ENCODE data around the gene NF2.

NF2 gene

DNA sequence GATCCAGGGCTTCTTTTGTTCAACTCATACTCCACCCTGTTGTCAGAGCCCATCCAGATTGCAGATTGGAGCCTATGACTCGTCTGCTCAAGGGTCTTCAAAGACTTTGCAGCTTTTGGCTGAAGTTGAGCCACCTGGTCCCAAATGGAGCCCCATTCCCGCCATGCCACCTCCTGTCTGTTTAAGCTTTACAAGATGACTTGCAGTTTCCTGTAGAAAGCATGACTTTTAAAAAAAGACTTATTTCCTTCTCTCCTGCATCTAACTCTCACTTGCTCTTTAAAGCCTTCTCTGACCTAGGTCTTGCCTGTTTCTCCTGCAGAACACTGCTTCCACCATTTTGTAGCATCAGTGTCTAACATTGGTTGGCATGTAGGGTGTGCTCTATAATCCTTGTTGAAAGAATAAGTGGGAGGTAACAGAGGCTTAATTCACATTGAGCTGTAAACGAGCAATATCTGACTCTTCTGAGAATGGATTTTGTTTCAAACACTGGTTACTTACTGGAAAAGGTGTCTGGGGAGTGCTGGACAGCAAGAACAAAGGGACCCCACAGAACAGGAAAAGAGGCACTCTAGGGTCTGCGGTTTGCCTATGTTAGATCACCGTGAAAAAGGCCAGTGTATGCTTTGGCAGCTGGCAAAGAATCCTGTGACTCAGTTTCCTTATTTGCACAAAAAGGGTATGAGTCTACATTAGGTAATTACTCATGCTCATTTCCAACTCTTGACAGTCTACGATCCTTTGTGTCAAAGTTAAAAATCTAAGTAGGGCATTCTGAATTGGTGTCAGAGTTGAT, 30.3 kb downstream of the NF2 start:
- DNase-seq, result no peak

DNA sequence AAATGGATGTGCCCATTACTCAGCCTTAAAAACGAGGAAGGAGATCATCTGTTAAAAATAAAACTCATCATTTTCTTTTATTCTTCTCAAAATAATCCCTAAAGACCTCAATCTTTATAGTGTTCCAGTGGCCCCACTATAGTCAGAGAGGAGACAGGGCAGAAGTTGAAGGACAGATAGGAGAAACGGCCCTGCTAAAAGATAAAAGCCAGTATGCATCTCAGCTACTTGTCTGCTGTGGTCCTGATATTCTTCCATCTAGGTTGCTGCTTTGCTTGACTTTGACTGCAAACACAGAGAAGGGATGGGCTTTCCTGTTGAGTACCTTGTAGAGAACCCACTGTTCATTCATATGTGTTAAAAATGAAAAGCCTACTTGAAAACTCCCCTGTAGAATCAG, 31.4 kb downstream of the NF2 start:
- DNase-seq, result no peak

DNA sequence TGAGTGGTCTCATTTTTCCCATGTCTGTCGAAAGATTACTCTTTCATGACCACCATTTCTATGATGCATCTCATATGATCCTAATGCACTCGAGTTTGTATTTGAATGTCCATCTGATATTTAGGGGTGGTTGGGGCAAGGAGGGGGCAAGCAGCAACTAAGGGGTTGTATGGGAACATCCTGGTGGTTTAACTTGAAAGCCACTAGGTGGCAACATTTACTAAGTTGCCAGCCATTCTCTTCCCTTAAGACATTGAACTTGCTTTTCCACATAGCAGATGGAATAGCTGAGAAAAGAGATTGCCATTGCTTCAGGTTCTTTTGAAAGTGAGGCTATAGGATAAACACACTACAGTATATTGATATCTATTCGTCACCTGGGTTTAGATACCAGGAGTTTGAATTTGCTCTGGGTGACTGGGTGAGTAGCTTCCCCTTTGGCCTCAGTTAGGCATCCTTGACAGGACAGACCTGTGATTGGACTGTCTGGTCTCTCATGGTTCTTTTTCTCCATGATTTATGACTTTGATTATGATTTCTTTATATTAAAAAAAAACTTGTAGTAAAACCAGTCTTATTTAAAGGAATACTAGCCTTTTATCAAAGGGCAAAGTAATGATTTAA, 32.4 kb downstream of the NF2 start:
- DNase-seq, result peak; percentile 5

DNA sequence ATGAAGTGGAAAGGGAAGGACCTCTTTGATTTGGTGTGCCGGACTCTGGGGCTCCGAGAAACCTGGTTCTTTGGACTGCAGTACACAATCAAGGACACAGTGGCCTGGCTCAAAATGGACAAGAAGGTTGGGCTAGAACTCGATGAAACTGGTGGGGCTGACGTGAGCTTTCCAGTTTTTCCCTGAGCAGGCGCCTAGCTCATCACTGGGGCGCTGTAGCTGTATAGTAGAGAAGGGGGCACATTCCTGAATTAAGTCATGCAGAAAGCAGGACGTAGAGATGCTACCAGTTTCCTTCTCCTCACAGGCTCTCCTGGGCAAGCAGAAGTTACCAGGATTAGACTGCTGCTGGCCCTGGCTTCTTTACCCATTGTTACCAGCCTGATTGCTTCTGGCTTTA, 33.3 kb downstream of the NF2 start:
- no peak for DNase-seq

DNA sequence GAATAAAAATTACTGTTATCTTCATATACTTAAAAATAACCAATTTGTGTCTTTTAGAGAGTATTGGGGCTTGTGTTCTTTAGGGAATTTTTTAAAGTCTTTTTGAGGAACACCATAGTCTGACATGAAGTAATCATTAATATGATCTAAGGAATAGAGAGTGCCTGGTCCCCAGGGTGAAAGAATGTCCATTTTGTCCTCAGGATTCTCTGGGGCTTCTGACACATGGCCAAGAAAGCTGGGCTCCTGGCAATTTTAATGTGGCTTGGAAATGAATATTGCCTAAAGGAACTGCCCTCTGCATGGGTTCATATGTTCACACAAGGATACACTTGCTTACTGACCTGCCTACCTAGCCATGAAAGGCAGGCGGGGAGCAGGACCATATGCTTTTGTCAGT, 33.7 kb downstream of the NF2 start:
- DNase-seq, result no peak

DNA sequence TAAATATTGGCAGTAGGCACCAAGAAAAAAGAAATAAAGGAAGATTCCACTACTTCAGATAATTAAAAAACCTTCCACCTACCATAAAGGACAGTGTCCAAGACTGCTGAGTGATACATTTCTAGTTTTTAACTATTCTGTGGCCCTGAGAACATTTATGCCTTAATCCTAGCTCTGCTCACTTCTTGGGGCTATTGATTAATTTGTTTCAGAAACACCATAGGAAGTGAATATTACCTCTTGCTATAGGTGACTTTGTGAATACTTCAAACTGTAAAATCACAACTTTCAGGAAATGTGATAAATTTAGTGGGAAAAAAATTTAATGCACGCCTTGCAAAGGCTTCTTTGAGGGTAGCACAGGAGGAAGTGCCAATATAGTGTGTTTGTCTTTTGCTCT, 35.2 kb downstream of the NF2 start:
- no peak for DNase-seq

DNA sequence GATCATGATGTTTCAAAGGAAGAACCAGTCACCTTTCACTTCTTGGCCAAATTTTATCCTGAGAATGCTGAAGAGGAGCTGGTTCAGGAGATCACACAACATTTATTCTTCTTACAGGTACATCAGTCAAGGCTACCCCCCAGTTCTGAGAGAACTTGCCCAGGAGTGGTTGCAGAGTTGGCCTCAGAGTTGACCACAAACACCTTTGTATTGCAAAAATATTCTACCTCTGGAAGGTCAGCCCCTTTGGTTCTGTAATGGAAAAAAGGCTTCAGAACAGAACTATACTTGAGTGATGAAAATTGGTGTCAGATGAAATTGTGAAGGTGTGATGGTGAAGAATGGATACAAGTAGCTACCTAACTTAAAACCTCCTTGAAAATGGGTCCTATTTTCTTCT, 35.7 kb downstream of the NF2 start:
- no peak for DNase-seq

DNA sequence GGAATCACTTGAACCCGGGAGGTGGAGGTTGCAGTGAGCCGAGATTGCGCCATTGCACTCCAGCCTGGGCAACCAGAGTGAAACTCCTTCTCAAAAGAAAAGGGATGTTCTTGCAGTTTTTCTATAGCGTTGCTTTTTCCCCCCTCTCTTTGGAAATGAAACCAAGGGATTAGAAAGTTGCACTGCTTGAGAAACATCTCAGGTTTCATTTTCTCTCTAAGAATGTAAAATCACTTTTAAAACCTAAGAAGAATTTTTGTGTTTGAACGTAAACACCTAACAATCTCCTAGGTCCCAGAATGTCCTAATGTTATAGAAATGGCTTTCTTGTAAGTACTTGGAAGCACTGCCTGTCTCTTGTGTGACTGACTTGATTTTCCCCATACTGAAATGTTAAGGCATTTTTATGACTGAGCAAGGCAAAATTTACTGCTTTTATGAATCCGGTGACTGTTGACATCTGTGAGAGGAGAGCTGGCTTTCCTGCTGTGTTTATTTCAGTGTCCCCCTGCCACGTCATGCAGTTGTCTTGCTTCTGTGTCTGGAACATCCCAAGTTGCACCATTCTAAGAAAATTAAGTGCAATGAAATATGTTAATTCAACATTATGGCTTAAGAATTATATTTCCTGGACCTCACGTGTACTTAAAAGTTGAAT, 37.7 kb downstream of the NF2 start:
- no peak for DNase-seq

DNA sequence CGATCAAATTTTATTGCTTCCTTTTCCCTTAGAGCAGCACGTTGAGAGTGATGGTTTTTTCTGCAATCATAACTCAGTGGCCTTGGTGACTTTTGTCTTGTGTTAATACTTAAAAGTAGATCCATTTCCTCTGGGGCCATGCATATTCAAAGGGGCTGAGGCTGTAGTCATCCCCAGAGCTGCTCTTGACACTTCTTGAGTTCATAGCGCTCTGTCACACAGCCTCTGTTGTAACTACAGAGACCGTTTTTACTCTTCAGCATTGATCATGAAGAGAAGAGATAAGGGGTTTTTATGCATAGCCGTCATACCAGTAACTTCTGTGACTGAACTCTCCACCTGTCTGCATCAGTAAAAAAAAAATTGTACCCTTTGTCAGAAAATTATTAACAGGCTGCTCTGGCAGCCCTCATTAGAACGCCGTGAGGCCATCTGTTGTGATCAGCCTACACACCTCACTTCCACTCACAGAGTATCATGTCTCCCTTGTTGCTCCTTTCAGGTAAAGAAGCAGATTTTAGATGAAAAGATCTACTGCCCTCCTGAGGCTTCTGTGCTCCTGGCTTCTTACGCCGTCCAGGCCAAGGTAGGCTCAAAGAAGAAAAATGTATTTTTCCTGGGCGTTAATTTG, 38.4 kb downstream of the NF2 start:
- DNase-seq, result no peak

DNA sequence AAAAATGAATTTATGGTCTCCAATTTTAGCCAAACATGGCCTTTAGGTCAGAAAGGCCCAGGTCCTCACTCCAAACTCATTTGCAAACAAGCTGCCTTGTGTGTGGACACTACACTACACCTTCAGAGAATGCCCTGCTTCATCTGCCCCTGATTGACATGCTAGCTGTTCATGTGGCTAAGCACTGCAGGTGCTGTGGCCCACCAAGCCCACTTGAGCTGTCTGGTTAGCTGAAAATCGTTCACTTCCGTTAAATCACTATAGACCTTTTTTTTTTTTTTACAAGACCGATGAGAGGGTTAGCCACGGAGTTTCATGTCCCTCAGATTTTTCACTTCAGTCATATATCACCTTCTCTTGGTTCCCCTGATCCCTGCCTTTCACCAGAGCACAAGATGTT, 39.3 kb downstream of the NF2 start:
- no peak for DNase-seq

DNA sequence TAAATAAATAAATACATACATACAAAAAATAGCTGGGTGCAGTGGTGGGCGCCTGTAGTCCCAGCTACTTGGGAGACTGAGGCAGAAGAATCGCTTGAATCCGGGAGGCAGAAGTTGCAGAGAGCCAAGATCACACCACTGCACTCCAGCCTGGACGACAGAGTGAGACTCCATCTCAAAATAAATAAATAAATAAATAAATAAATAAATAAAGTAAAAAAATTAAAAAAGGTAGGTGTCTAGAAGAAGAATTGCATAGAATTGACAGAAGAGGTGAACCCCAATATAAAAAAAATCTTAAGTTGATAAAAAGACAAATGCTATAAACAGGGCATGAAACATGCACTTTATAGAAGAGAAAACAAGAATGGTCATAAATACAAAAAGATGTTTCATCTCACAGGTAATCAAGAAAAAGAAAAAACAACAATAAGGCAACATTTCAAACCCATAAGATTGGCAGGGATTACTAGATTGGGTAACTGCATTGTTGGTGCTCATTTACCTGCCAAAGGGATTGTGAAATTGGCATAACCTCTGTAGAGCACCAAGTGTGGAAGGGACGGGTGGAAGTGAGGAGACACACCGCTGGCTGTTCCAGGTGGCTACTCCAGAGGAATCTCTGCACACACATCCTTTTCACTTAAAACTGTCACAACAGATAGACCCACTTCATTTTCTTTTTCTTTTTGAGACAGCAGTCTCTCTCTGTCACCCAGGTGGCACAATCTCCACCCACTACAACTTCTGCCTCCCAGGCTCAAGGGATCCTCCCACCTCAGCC, 44.7 kb downstream of the NF2 start:
- no peak for DNase-seq

DNA sequence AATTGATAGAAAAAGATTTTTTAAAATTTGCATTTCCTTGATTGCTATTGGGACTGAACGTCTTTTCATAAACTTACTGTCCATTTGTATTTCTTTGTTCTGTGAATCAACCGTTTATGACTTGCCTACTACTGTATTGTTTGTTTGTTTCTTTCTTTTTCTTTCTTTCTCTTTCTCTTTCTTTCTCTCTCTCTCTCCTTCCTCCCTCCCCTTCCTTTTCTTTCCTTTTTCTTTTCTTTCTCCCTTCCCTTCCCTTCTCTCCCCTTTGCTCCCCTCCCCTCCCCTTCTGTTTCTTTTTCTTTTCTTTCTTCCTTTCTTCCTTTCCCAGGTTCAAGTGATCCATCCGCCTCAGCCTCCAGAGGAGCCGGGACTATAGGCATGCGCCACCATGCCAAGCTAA, 46.9 kb downstream of the NF2 start:
- no peak for DNase-seq

DNA sequence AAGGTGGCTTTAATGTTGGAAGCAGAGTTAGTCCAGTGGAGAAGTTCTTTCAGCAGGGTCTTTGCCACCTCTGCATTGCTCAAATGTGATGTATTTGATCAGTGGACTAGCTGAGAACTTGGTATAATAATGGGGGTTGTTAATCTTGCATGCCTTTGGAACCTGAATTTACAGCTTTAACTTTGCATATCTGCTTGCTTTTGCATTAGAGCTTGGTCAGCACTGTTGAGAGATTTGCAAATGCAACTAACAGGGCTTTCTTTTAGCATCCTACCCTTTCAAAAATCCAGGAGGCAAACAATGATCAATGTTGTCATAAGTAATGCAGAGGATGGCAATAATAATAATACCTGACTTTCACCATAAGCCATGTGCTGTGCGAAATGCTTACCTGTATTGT, 48.2 kb downstream of the NF2 start:
- no peak for DNase-seq

DNA sequence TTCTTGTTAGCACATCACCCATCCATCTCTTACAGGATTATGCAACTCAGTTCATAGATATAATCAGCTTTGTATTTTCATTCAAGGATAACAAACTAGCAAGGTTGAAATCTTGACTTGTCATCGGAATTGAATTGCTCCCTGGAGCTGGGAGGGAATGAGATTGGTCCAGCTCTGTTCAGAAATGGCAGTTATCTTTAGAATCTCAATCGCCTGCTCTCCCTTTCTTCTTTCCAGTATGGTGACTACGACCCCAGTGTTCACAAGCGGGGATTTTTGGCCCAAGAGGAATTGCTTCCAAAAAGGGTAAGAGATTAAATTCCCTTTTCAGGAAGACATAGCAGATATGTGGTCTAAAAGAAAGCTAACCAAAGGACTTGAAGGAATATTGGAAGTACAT, 51.0 kb downstream of the NF2 start:
- DNase-seq, result no peak

DNA sequence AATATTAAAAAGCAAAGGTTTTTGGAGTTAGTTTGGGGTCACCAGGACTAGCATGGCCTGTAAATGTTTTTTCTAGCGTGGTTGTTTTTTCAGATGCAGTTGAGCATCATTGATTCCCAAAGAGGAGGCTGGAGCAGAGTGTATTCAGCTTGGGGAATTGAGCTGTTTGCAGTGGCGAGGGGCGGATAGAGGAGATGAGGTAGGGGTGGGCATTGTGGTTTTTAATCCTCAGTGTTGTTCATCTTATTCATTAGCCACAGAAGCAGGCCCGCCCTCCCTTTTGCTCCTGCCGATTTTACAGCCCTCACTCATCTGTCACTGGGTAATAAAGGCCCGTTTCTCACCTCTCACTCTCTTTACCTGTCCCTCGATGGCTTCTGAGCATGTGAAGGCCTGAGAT, 51.4 kb downstream of the NF2 start:
- no peak for DNase-seq

DNA sequence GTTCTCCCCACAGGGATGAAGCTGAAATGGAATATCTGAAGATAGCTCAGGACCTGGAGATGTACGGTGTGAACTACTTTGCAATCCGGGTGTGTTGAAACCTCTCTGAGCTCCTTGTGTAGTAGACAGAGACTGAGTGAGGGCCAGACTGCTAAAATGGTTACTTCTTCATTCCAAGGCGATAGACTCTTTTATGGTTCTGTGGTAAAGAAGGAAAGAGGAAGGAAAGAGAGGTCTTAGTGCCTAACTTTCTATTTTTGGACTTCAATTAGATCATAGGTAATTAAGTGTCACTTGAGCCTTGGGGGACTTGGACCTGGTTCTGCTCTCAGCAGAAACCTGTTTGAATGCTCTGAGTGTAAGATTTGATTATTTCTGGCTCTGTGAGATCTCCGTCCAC, 54.7 kb downstream of the NF2 start:
- no peak for DNase-seq

DNA sequence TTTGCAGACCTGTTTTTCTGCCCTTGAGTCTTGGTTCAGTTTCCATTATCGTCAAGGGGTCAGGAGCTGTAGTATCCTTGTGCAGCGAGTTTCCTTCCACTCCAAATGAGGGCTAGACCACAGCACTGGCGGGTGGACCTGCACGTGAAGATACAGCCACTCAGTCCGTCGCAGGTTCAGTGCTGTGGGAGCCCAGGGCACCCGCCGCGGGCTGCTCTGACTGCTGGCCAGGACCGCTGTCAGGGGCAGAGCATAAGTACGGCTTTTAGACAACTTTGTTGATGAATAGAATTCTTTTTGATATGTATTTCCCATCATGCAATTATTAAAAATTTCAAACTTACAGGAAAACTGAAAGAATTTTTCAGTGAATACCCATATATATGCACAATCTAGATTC, 56.6 kb downstream of the NF2 start:
- no peak for DNase-seq

DNA sequence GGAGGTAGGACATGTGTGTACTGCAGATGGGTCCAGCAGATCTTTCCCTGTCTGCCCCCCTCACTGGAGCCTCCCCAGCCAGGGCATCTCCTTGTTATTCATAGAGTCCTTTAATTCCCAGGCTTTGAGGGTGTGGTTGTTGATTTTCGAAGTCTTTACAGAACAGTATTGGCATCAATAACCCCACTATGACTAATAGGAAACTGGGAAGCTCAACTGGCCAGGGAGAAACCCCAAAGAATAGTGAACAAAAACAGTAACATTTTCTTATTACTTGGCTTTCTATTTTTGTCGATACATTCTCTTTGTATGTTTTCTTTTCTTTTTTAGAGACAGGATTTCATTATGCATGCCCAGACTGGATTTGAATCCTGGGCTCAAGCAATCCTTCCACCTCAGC, 57.9 kb downstream of the NF2 start:
- no peak for DNase-seq

DNA sequence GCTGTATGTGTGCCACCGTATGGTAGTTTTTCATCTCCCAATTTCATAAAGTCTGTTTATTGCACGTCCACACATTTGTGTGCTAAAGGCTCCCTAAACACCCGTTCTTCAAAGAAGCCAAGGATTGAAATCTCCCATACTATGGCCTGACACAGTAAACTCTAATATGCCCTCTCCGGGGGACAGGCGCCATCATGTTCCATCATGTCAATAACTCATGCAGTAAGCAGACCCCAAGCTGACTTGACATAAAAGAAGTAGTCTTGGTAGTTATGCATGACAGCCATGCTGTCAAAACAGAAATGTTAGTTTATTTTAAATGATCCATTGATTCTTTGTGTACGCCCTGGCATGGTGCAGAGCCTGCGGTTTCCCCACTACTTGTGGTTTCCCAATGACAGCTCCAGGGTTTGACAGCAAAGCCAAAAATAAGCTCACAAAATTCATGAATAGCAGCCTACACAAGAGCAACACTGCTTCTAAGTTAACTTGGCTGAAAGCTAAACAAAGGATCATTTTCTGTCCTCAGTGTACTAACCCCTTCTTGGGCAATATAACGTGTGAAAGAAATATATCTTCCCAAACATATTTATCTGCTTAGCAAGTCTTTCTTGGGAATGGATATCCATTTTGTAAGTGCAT, 59.9 kb downstream of the NF2 start:
- DNase-seq, result no peak

DNA sequence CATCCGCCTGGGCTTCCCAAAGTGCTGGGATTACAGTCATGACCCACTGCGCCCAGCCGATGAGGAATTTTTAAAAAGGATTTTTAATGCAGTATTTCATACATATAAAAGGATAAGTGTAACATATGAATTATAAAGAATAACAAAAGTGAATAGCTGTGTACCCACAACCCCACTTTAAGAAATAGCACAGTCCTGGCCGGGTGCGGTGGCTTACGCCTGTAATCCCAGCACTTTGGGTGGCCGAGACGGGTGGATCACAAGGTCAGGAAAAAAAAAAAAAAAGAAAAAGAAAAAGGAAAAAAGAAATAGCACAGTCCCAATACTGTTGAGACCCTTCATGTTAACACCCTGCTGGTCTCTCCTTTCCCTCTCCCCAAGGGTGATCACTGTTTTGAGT, 62.1 kb downstream of the NF2 start:
- DNase-seq, result no peak

DNA sequence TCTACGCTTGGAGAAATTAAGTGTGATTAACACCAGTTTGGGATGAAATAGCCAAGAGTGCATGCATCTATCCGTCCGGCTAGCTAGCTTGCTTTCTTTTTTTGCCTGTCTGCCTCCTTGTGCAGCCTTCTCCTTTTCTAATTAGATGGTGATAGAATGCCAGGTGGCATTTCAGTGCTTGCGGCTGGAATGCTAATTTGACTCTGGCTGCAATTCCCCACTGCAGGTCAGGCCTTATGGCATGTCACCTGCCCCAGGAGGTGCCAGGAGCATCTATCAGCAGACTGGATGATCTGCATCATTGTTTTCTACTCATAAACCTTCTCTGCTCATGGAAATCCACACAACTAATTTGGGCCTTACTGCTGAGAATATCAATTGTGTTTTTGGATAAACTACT, 65.2 kb downstream of the NF2 start:
- no peak for DNase-seq

DNA sequence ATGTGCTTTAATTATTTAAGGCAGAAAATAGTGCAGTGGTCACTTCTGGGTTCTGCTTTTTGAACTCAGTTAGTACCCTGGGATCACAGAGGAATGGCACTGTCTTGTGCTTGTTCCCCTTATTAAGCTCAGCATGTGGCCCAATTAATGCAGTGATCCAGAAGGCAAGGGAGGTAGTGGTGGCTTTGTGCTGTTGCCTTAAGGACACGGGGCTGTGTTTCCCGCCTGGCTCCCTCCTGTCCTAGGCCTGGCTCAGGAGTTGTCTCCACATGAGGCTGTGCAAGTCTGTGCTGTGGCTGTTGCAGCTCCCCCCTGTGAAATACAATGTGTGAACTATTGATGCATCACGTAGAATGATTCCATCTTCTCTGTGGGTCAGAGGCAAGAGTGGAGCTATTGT, 67.2 kb downstream of the NF2 start:
- no peak for DNase-seq

Data from NCI-H2029 (cell line).